ENCODE measurements around the gene ZNF302.

DNA sequence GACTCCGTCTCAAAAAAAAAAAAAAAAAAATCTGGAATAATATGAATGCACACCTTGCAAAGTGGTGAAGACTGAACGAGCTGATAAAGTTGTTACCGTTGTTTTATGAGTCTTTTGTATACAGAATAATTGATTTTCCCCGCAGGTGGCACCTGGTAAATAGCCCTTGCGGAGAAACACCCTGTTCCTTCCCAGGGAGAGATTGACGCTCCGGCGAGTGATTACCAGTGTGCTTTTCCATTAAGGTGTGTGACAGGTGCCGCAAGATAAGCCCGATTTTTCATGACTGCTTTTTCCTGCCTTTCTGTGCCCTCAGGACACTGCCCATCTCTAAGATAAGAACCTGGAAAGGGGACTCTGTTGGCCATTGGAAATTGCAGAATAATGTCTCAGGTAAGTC lies 943 bp downstream of the ZNF302 start:
- TF ChIP-seq, protein P1, sequence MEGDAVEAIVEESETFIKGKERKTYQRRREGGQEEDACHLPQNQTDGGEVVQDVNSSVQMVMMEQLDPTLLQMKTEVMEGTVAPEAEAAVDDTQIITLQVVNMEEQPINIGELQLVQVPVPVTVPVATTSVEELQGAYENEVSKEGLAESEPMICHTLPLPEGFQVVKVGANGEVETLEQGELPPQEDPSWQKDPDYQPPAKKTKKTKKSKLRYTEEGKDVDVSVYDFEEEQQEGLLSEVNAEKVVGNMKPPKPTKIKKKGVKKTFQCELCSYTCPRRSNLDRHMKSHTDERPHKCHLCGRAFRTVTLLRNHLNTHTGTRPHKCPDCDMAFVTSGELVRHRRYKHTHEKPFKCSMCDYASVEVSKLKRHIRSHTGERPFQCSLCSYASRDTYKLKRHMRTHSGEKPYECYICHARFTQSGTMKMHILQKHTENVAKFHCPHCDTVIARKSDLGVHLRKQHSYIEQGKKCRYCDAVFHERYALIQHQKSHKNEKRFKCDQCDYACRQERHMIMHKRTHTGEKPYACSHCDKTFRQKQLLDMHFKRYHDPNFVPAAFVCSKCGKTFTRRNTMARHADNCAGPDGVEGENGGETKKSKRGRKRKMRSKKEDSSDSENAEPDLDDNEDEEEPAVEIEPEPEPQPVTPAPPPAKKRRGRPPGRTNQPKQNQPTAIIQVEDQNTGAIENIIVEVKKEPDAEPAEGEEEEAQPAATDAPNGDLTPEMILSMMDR (IDR thresholded peaks at IDR 0.05) = no peak
- TF ChIP-seq RAD21 (IDR thresholded peaks at IDR 0.05; ENCODE audit: low read length) (no peak), GATA2 (CRISPR knock-in tag; IDR thresholded peaks at IDR 0.05) (no peak), TAF1 (IDR thresholded peaks at IDR 0.05; ENCODE audit: borderline replicate concordance, low read depth, low read length) (no peak), EP300 (IDR thresholded peaks at IDR 0.05; ENCODE audit: borderline replicate concordance in 1 of 2, low read depth in 1 of 2, low read length in 1 of 2) (no peak), YY1 (IDR thresholded peaks at IDR 0.05; ENCODE audit: low read depth) (no peak), TCF12 (IDR thresholded peaks at IDR 0.05) (no peak), FOXJ3 (CRISPR knock-in tag; IDR thresholded peaks at IDR 0.05) (no peak), FOSL2 (IDR thresholded peaks at IDR 0.05; ENCODE audit: borderline replicate concordance, low read depth) (no peak), RFX5 (IDR thresholded peaks at IDR 0.05; ENCODE audit: low read length) (no peak)
- TF ChIP-seq, protein P2, sequence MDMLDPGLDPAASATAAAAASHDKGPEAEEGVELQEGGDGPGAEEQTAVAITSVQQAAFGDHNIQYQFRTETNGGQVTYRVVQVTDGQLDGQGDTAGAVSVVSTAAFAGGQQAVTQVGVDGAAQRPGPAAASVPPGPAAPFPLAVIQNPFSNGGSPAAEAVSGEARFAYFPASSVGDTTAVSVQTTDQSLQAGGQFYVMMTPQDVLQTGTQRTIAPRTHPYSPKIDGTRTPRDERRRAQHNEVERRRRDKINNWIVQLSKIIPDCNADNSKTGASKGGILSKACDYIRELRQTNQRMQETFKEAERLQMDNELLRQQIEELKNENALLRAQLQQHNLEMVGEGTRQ (IDR thresholded peaks at IDR 0.05; ENCODE audit: borderline replicate concordance, low read depth, low read length) = no peak
- TF ChIP-seq, protein P3, sequence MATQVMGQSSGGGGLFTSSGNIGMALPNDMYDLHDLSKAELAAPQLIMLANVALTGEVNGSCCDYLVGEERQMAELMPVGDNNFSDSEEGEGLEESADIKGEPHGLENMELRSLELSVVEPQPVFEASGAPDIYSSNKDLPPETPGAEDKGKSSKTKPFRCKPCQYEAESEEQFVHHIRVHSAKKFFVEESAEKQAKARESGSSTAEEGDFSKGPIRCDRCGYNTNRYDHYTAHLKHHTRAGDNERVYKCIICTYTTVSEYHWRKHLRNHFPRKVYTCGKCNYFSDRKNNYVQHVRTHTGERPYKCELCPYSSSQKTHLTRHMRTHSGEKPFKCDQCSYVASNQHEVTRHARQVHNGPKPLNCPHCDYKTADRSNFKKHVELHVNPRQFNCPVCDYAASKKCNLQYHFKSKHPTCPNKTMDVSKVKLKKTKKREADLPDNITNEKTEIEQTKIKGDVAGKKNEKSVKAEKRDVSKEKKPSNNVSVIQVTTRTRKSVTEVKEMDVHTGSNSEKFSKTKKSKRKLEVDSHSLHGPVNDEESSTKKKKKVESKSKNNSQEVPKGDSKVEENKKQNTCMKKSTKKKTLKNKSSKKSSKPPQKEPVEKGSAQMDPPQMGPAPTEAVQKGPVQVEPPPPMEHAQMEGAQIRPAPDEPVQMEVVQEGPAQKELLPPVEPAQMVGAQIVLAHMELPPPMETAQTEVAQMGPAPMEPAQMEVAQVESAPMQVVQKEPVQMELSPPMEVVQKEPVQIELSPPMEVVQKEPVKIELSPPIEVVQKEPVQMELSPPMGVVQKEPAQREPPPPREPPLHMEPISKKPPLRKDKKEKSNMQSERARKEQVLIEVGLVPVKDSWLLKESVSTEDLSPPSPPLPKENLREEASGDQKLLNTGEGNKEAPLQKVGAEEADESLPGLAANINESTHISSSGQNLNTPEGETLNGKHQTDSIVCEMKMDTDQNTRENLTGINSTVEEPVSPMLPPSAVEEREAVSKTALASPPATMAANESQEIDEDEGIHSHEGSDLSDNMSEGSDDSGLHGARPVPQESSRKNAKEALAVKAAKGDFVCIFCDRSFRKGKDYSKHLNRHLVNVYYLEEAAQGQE (IDR thresholded peaks at IDR 0.05; ENCODE audit: low read depth, low read length) = no peak
